OCI-LY7 (cell line): ENCODE data around the gene TNXB. TPM values are rescaled to one million over a fixed set of nuclear protein-coding genes. Genes with fewer than 3 reads are reported as not detected.
"Not testable (repeated sequence)": the region's sequence is repeated elsewhere in the genome, so short reads cannot be mapped to it uniquely, and the experiment has no call there.

Experiments
- BruUV-seq: library from RNA; stranded (reverse); fragments of 400-500 nt; replicated peaks from 2 replicates; lab custom pipeline; 2021; lab: Mats Ljungman, UMichigan
- CTCF ChIA-PET: fragments of 300-600 bp; sonication (Branson Sonifier 250); formaldehyde crosslinking; loops from one replicate; lab custom pipeline; 2022; ENCODE audit warnings: antibody characterized with exemption; ENCODE audit not compliant: unreplicated experiment; lab: Charles Lee
- POLR2A ChIA-PET: fragments of 300-600 bp; sonication (Branson Sonifier 250); formaldehyde crosslinking; loops from one replicate; lab custom pipeline; 2022; ENCODE audit warnings: antibody characterized with exemption; lab: Charles Lee
- DNase-seq: peaks from one replicate; pipeline ENCODE4 v3.0.0-alpha.2; 2015; ENCODE audit warnings: low spot score
- H2AFZ ChIP-seq: fragments of 200-600 bp; sonication (generic), shearing (Covaris generic); 2 replicates; pipeline ENCODE4 v1.6.1; 2014; ENCODE audit warnings: mild to moderate bottlenecking, antibody characterized with exemption, low read length, moderate library complexity
- H3K27ac ChIP-seq: fragments of 200-600 bp; sonication (generic); 2 replicates; pipeline ENCODE4 v1.5.1; 2014; ENCODE audit warnings: mixed run types, low read depth, mild to moderate bottlenecking, moderate library complexity, low read length, inconsistent platforms; ENCODE audit not compliant: poor library complexity, severe bottlenecking
- H3K36me3 ChIP-seq: fragments of 200-600 bp; sonication (generic); 2 replicates; pipeline ENCODE4 v1.6.1; 2014; ENCODE audit warnings: mild to moderate bottlenecking, antibody characterized with exemption, low read length, moderate library complexity, mixed read lengths; ENCODE audit not compliant: insufficient read depth
- H3K4me1 ChIP-seq: fragments of 200-600 bp; sonication (generic); 2 replicates; pipeline ENCODE4 v1.5.1; 2014; ENCODE audit warnings: mild to moderate bottlenecking, low read length; ENCODE audit not compliant: insufficient read depth, poor library complexity, severe bottlenecking
- H3K4me2 ChIP-seq: fragments of 200-600 bp; sonication (generic); 2 replicates; pipeline ENCODE4 v1.6.1; 2014; ENCODE audit warnings: mild to moderate bottlenecking, low read length
- H3K4me3 ChIP-seq: fragments of 200-600 bp; sonication (generic); 2 replicates; pipeline ENCODE4 v1.5.1; 2014; ENCODE audit warnings: mild to moderate bottlenecking, low read depth, low read length; ENCODE audit not compliant: poor library complexity, severe bottlenecking
- H3K79me2 ChIP-seq: fragments of 200-600 bp; sonication (generic); 2 replicates; pipeline ENCODE4 v1.6.1; 2016; ENCODE audit warnings: low read depth, mild to moderate bottlenecking, low read length, moderate library complexity, mixed read lengths; ENCODE audit not compliant: insufficient read depth
- H3K9me2 ChIP-seq: fragments of 200-600 bp; sonication (generic); 2 replicates; pipeline ENCODE4 v1.6.1; 2016; ENCODE audit warnings: mild to moderate bottlenecking, low read length, mixed read lengths; ENCODE audit not compliant: insufficient read depth
- H3K9me3 ChIP-seq: fragments of 200-600 bp; sonication (generic); 2 replicates; pipeline ENCODE4 v1.6.1; 2014; ENCODE audit warnings: mild to moderate bottlenecking, mixed run types, low read length, mixed read lengths
- H4K20me1 ChIP-seq: fragments of 200-600 bp; sonication (generic); 2 replicates; pipeline ENCODE4 v1.6.1; 2014; ENCODE audit warnings: mild to moderate bottlenecking, antibody characterized with exemption, low read length, moderate library complexity, mixed read lengths; ENCODE audit not compliant: insufficient read depth
- intact Hi-C: fragments of 100-400 bp; cut with micrococcal nuclease; formaldehyde crosslinking; loops from one replicate; pipeline ENCODE4 v1.10.0; 2022; ENCODE audit not compliant: unreplicated experiment
- total RNA-seq, 2 experiments: library from RNA; depleted of rRNA in 1 of 2; stranded (reverse); fragments of >200 nt in 1 of 2; shearing (Covaris generic) in 1 of 2; gene quantifications; 2 replicates each; pipeline ENCODE4 v1.2.3, GENCODE V29; 2014 to 2022

The TNXB gene
- total RNA-seq, 2 experiments from 2014 or later: 1.7 to 9.2 TPM

DNA sequence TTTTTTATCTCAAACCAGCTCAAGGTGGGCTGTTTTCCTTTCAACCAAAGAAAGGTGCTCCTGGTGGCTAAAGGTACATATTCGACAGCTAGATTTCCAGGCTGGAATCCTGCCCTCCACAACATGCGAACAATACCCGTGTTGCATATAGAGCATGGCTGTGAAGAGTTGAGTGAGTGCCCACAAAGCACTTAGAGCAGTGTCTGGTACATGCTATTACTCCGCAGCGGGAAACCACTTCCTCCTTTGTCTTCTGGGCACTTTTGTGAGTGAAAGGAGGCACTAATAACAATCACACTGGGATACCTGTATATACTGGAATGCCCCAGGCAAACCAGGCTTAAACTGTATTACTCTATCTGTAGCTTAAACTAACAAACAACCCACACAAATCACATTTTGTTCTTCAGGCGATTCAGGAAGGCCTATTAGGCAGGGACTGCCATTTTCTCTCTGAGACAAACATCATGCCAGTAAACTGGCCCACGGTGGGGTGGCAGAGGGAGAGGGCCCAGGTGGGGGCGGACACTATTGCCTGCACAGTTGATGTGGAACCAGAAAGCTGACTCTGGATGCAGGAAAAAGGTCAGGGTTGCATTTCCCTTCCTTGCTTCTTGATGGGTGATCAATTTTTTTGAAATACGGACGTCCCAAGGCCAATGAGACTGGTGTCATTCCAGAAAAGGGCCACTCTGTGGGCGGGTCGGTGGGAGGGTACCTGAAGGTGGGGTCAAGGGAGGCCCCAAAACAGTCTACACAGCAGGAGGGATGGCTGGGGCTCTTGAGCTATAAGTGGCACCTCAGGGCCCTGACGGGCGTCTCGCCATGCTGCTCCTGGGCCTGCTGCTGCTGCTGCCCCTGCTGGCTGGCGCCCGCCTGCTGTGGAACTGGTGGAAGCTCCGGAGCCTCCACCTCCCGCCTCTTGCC, 71.3 kb downstream of the TNXB start, which contains the start of gene CYP21A2:
Gene CYP21A2 (plus strand): TSS at position 818 of the 927 bp plus-strand sequence. CDS start 8 bp downstream, at position 826.
- H3K4me1 ChIP-seq, POLR2A ChIA-PET, H3K4me2 ChIP-seq, H3K4me3 ChIP-seq, H3K9me2 ChIP-seq, intact Hi-C loops, BruUV-seq, CTCF ChIA-PET, H2AFZ ChIP-seq, H3K36me3 ChIP-seq, H4K20me1 ChIP-seq, H3K27ac ChIP-seq, H3K79me2 ChIP-seq, H3K9me3 ChIP-seq, DNase-seq: not testable (repeated sequence)

DNA sequence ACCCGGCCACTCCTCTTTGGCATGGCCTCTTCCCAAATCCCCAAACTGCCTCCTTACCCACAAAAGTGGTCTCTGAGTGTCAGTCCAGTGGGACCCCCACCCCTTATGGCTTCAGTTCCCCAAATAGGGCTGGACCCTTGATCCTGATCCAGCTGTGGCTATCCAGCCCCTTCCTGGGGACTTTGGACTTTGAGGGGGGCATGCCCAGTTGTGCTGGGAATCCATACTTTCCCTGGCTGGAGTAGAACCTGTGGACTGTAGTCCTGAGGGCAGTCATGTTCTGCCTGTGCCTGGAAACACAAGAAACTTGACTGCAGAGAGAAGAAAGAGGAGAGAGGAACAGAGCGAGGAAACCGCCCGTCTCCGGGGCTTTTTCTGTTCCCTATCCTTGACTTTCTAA, 72.0 kb downstream of the TNXB start:
- H3K27ac ChIP-seq, BruUV-seq, CTCF ChIA-PET, DNase-seq, H2AFZ ChIP-seq, H3K79me2 ChIP-seq, H3K4me1 ChIP-seq, intact Hi-C loops, H3K9me2 ChIP-seq, H3K4me3 ChIP-seq, H3K4me2 ChIP-seq, H3K36me3 ChIP-seq, POLR2A ChIA-PET, H4K20me1 ChIP-seq, H3K9me3 ChIP-seq: not testable (repeated sequence)

DNA sequence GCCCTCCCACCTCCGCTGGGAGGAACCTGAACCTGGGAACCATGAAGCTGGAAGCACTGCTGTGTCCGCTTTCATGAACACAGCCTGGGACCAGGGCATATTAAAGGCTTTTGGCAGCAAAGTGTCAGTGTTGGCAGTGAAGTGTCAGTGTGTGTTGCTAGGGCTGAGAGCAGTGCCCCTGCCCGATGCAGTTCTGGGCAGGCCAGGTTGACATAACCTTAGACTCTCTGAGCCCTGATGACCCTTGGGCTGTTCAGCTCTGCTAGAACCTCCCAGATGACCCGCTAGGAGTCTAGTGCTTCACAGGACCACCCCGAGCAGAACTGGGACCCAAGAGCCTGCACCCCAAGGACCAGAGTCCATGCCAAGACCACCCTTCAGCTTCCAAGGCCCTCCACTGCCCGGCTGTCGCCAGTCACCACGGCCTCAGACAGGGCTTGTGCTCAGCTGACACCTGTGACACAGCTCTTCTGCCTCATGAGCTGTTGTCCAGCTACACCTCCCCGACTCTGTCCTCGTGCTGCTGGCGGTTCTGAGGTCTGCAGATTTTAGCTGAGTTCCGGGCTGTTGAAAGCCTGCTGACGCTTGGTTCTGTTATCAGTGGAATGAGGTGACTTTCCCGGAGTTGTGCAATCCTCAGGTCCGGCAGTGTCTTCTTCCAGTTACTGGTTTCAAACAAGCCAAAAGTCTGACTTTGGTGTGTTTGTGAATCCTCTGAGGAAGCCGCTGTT, 73.7 kb downstream of the TNXB start:
- H3K9me3 ChIP-seq, H4K20me1 ChIP-seq, H3K4me3 ChIP-seq, CTCF ChIA-PET, H3K9me2 ChIP-seq, H3K27ac ChIP-seq, POLR2A ChIA-PET, BruUV-seq, H2AFZ ChIP-seq, H3K4me1 ChIP-seq, H3K79me2 ChIP-seq, H3K36me3 ChIP-seq, H3K4me2 ChIP-seq, intact Hi-C loops, DNase-seq: not testable (repeated sequence)

DNA sequence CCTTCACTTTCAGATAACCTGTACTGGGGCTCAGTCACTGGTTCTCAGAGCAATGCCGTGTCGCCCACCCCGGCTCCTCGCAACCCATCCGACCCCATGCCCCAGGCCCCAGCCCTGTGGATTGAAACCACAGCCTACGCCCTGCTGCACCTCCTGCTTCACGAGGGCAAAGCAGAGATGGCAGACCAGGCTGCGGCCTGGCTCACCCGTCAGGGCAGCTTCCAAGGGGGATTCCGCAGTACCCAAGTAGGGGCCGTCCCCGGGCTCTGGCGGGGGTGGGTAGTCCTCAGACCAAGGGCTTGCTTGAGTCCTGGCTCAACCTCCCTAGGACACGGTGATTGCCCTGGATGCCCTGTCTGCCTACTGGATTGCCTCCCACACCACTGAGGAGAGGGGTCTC, 79.6 kb downstream of the TNXB start:
- H3K4me1 ChIP-seq, BruUV-seq, H3K36me3 ChIP-seq, CTCF ChIA-PET, DNase-seq, H4K20me1 ChIP-seq, POLR2A ChIA-PET, intact Hi-C loops, H3K9me3 ChIP-seq, H3K4me2 ChIP-seq, H3K9me2 ChIP-seq, H3K27ac ChIP-seq, H3K4me3 ChIP-seq, H2AFZ ChIP-seq, H3K79me2 ChIP-seq: not testable (repeated sequence)

DNA sequence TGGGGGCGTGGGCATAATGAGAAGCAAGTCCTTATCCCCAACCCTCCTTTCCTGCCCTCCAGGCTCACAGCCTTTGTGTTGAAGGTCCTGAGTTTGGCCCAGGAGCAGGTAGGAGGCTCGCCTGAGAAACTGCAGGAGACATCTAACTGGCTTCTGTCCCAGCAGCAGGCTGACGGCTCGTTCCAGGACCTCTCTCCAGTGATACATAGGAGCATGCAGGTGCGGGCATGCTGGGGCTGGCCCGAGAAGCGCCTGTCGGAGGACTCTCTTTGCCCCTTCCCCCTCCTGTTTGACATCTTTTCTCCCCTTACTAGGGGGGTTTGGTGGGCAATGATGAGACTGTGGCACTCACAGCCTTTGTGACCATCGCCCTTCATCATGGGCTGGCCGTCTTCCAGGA, 80.5 kb downstream of the TNXB start:
- H2AFZ ChIP-seq, CTCF ChIA-PET, H3K36me3 ChIP-seq, H4K20me1 ChIP-seq, H3K9me3 ChIP-seq, DNase-seq, H3K4me3 ChIP-seq, H3K9me2 ChIP-seq, intact Hi-C loops, POLR2A ChIA-PET, H3K79me2 ChIP-seq, H3K4me2 ChIP-seq, H3K27ac ChIP-seq, H3K4me1 ChIP-seq, BruUV-seq: not testable (repeated sequence)

DNA sequence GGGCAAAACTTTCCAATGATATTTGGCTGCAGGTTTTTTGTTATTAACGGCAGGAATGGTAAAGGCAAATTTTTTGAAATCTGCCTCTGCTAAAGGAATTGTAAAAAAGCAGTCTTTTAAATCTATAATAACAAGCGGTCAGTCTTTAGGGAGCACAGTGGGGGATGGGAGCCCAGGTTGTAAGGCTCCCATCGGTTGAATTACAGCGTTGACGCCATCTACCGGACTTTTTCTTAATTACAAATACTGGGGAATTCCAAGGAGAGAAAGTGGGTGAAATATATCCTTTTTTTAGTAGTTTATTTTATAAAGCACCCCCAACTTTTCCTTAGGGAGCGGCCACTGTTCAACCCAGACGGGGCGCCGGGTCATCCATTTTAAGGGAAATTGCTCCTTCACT, 87.0 kb downstream of the TNXB start:
- DNase-seq, H3K4me3 ChIP-seq, H3K4me1 ChIP-seq, H3K79me2 ChIP-seq, H3K9me3 ChIP-seq, H3K9me2 ChIP-seq, CTCF ChIA-PET, H4K20me1 ChIP-seq, H3K27ac ChIP-seq, H3K4me2 ChIP-seq, H2AFZ ChIP-seq, intact Hi-C loops, H3K36me3 ChIP-seq, BruUV-seq, POLR2A ChIA-PET: not testable (repeated sequence)
